ENCODE results near the gene EMC7. TPM values are rescaled to one million over a fixed set of nuclear protein-coding genes. Genes with fewer than 3 reads are reported as not detected.
A peak's percentile ranks its signal among the peaks of the same experiment; 100 is the strongest.
"Not testable (repeated sequence)": the region's sequence is repeated elsewhere in the genome, so short reads cannot be mapped to it uniquely, and the experiment has no call there.

Gene EMC7
- polyA plus RNA-seq, 2 of the 4 experiments (the other 2 are of a cell fraction), result 129 to 221 TPM

DNA sequence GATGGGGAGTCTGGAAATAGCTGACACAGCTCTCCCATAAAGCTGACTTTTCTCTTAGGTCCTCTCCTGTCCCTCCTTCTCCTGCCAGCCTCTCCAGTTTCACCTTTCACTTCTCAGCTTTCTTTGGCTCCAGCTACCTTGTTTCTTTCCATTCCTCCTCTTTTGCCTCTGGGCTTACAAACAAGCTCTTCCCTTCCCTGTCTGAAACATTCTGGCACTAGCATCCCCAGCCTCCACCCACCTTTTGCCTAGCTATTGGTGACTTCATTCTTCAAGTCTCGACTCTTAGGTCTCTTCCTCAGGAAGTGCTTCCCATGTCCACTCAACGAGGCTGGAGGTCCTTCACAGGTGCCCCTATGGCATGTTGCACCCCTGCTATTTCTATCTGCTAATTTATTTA is 42.2 kb downstream of the EMC7 start:
- 0 out of 3 replicates have a peak, but pooled peaks cover 4% of the 10 kb centered on the region for H3K4me1 ChIP-seq
- TF ChIP-seq HOXB13 (CRISPR knock-in tag; IDR thresholded peaks at IDR 0.05; ENCODE audit: low read depth), result no peak
- TF ChIP-seq CEBPB (IDR thresholded peaks at IDR 0.05), result no peak
- TF ChIP-seq MAFK (IDR thresholded peaks at IDR 0.05; ENCODE audit: partially characterized antibody), result peak; percentile 6
- TF ChIP-seq ZC3H11A (IDR thresholded peaks at IDR 0.05), result no peak
- no peak for TF ChIP-seq HOXB5 (CRISPR knock-in tag; IDR thresholded peaks at IDR 0.05)
- H3K4me2 ChIP-seq, result no peak overlapping the region
- ATAC-seq, result no peak
- CTCF ChIA-PET, result interaction anchor here (0.9 to 11.1 kb wide), 5 partner anchors 19 to 308 kb away, joined by 3 to 112 read pairs (median 6); partner anchors contain the start of genes KATNBL1 and LPCAT4
- POLR2A ChIA-PET, result no interaction called here
- WGBS (ENCODE audit: missing lambda C conversion rate), result 10% methylated on average over 2 of the region's 2 CpGs
- no peak overlapping the region for H3K4me3 ChIP-seq
- FAIRE-seq, result no peak
- no peak for DNase-seq (ENCODE audit: low read depth in 1 of 2, low spot score in 1 of 2)
- no peak overlapping the region for H3K27ac ChIP-seq
- H3K9me3 ChIP-seq, result no peaks in the 10 kb centered on the region

DNA sequence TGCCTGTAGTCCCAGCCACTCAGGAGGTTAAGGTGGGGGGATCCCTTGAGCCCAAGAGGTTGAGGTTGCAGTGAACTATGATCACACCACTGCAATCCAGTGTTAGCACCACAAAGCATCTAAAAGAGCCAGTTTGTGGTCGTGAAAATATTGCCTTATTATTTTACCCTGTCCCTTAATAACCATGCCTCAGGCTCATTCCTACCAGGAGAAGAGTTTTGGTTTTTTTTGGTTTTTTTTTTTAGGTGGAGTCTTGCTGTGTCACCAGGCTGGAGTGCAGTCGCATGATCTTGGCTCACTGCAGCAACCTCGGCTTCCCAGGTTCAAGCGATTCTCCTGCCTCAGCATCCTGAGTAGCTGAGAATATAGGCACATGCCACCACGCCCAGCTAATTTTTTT is 44.8 kb downstream of the EMC7 start:
- Histone ChIP-seq H3K4me3 (no peak overlapping the region), H3K4me1 (0 out of 3 replicates have a peak, but pooled peaks cover 4% of the 10 kb centered on the region), H3K4me2 (no peak overlapping the region), H3K27ac (no peak overlapping the region), H3K9me3 (peaks cover 4% of the 10 kb centered on the region; the same call in 2 of the 3 replicates)
- ChIA-PET POLR2A (no interaction called here), CTCF (interaction anchor here (0.9 to 11.1 kb wide), 4 partner anchors 9 to 153 kb away, joined by 3 to 112 read pairs (median 4); partner anchors contain the start of gene KATNBL1)
- no peak for TF ChIP-seq PBX3 (IDR thresholded peaks at IDR 0.05)
- TF ChIP-seq TP53 (CRISPR knock-in tag; IDR thresholded peaks at IDR 0.05), result no peak
- no peak for TF ChIP-seq KDM5A (IDR thresholded peaks at IDR 0.05)
- no peak for TF ChIP-seq ESRRA (IDR thresholded peaks at IDR 0.05; ENCODE audit: borderline replicate concordance, low read length)
- no peak for TF ChIP-seq MAFK (IDR thresholded peaks at IDR 0.05; ENCODE audit: partially characterized antibody)
- WGBS (ENCODE audit: missing lambda C conversion rate), result 67% methylated on average over 5 of the region's 5 CpGs
- no peak for DNase-seq (ENCODE audit: low read depth in 1 of 2, low spot score in 1 of 2)
- ATAC-seq, result no peak; a peak in 1 of 6 replicates
- FAIRE-seq, result no peak

- POLR2A ChIA-PET, result no interaction called here
- H3K27ac ChIP-seq, result no peak overlapping the region
- H3K4me3 ChIP-seq, result no peak overlapping the region
- 64% methylated on average over 3 of the region's 3 CpGs for WGBS (ENCODE audit: missing lambda C conversion rate)
- CTCF ChIA-PET, result interaction anchor here (1.5 to 11.1 kb wide), 4 partner anchors 8 to 154 kb away, joined by 4 to 112 read pairs (median 5); partner anchors contain the start of gene KATNBL1
- H3K9me3 ChIP-seq, result peaks cover 12% of the 10 kb centered on the region
- FAIRE-seq (peak; percentile 56), DNase-seq (ENCODE audit: low read depth in 1 of 2, low spot score in 1 of 2) (no peak), ATAC-seq (peak; percentile 60 to 76; a peak in 5 of 6 replicates)
- H3K4me1 ChIP-seq, result 0 out of 3 replicates have a peak, but pooled peaks cover 4% of the 10 kb centered on the region
- no peak overlapping the region for H3K4me2 ChIP-seq
- no peak for TF ChIP-seq ZC3H11A (IDR thresholded peaks at IDR 0.05)
- no peak for TF ChIP-seq HOXB13 (CRISPR knock-in tag; IDR thresholded peaks at IDR 0.05; ENCODE audit: low read depth)
- no peak for TF ChIP-seq CTCF (IDR thresholded peaks at IDR 0.05)
These were observed 45.6 kb downstream of the EMC7 start for GRCh38 chr15:34055868-34056595.

DNA sequence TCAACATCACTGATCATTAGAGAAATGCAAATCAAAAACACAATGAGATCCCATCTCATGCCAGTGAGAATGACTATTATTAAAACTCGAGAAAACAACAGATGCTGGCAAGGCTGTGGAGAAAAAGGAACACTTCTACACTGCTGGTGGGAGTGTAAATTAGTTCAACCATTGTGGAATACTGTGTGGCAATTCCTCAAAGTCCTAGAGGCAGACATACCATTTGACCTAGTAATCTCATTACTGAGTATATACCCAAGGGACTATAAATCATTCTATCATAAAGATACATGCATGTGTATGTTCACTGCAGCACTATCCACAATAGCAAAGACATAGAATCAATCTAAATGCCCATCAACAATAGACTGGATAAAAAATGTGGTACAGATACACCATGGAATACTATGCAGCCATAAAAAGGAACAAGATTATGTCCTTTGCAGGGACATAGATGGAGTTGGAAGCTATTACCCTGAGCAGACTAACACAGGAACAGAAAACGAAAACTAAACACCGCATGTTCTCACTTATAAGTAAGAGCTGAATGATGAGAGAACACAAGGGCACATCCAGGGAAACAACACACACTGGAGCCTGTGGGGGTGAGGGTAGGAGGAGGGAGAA is 47.5 kb downstream of the EMC7 start:
- TF ChIP-seq, protein P1, sequence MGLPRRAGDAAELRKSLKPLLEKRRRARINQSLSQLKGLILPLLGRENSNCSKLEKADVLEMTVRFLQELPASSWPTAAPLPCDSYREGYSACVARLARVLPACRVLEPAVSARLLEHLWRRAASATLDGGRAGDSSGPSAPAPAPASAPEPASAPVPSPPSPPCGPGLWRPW (IDR thresholded peaks at IDR 0.05), result no peak
- TF ChIP-seq EHF (CRISPR knock-in tag; IDR thresholded peaks at IDR 0.05) (no peak), HOXA7 (CRISPR knock-in tag; IDR thresholded peaks at IDR 0.05) (no peak), ZC3H11A (IDR thresholded peaks at IDR 0.05) (no peak)
- TF ChIP-seq, protein P2, sequence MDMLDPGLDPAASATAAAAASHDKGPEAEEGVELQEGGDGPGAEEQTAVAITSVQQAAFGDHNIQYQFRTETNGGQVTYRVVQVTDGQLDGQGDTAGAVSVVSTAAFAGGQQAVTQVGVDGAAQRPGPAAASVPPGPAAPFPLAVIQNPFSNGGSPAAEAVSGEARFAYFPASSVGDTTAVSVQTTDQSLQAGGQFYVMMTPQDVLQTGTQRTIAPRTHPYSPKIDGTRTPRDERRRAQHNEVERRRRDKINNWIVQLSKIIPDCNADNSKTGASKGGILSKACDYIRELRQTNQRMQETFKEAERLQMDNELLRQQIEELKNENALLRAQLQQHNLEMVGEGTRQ (IDR thresholded peaks at IDR 0.05), result no peak
- Histone ChIP-seq H3K9me3 (peaks cover 28% of the 10 kb centered on the region), H3K4me2 (no peak overlapping the region), H3K4me1 (0 out of 3 replicates have a peak, but pooled peaks cover 4% of the 10 kb centered on the region), H3K27ac (no peak overlapping the region), H3K4me3 (no peak overlapping the region)
- 64% methylated on average over 3 of the region's 3 CpGs for WGBS (ENCODE audit: missing lambda C conversion rate)
- ChIA-PET POLR2A (no interaction called here), CTCF (interaction anchor here (5.8 kb wide), 1 partner anchor 9 kb away, joined by 28 read pairs; no protein-coding TSS in a partner anchor)
- no peak for FAIRE-seq
- ATAC-seq, result no peak
- no peak for DNase-seq (ENCODE audit: low read depth in 1 of 2, low spot score in 1 of 2)

DNA sequence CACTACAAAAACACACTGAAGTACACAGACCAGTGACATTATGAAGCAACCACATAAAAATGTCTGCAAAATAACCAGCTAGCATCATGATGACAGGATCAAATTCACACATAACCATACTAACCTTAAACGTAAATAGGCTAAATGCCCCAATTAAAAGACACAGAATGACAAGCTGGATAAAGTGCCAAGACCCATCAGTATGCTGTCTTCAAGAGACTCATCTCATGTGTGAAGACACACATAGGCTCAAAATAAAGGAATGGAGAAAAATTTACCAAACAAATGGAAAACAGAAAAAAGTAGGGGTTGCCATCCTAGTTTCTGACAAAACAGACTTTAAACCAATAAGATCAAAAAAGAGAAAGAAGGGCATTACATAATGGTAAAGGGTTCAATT is 51.3 kb downstream of the EMC7 start:
- H3K4me1 ChIP-seq; H3K4me3 ChIP-seq; POLR2A ChIA-PET; H3K27ac ChIP-seq; H3K4me2 ChIP-seq; FAIRE-seq; DNase-seq (ENCODE audit: low read depth in 1 of 2, low spot score in 1 of 2); ATAC-seq: not testable (repeated sequence)
- H3K9me3 ChIP-seq, result peaks cover 28% of the 10 kb centered on the region
- CTCF ChIA-PET, result interaction anchor here (0.7 to 5.8 kb wide), 4 partner anchors 10 to 317 kb away, joined by 3 to 28 read pairs (median 8); partner anchors contain the start of gene AVEN
- 18% methylated on average over 1 of the region's 1 CpG for WGBS (ENCODE audit: missing lambda C conversion rate)
